ENCODE measurements around the gene TOR1AIP2.

The TOR1AIP2 gene

DNA sequence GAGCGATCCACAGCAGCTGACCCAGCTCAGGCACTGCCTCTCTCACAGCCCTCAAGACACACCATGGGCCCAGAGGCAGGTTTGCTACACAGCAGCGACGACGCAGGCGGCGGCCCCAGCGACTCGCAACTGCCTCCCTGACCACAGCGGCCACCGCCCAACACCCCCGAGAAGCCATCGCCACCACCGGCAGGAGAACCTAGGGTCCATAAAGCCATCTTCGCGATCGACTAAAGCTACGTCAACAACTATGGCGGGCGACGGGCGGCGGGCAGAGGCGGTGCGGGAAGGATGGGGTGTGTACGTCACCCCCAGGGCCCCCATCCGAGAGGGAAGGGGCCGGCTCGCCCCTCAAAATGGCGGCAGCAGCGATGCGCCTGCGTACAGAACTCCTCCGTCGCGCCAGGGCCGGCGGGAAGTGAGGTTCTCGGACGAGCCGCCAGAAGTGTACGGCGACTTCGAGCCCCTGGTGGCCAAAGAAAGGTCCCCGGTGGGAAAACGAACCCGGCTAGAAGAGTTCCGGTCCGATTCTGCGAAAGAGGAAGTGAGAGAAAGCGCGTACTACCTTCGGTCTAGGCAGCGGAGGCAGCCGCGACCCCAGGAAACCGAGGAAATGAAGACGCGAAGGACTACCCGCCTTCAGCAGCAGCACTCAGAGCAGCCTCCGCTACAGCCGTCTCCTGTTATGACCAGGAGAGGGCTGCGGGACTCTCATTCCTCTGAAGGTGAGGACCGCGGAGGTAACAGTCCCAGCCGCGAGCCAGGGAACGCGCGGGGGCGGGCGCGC lies 4.8 kb upstream of the TOR1AIP2 start, which contains the start of gene TOR1AIP1:
TSS of gene TOR1AIP1 (plus strand) at position 33 of the 787 bp plus-strand sequence. CDS start at position 251, 218 bp downstream.
- Histone ChIP-seq H3K4me3 (ENCODE audit: low read depth, low read length, poor library complexity, severe bottlenecking) (peak within 1 kb of the TSS; percentile 76), H3K4me1 (ENCODE audit: insufficient read depth, low read length, severe bottlenecking) (peaks cover 39% of the 10 kb centered on the region), H4K20me1 (ENCODE audit: insufficient read depth, low read length) (no peaks in the 10 kb centered on the region), H3K36me3 (ENCODE audit: insufficient read depth, low read length) (peaks cover 7% of the 10 kb centered on the region; the same call in 1 of the 2 replicates), H3K79me2 (ENCODE audit: insufficient read depth, low read length) (peaks cover 1% of the 10 kb centered on the region), H3K27me3 (ENCODE audit: insufficient read depth, low read length) (no peaks in the 10 kb centered on the region), H3K9ac (ENCODE audit: low read length) (peak within 1 kb of the TSS; percentile 89), H2AFZ (ENCODE audit: low read length) (peak within 1 kb of the TSS; percentile 43; the same call in 1 of the 2 replicates), H3K27ac (ENCODE audit: low read depth, low read length, poor library complexity, severe bottlenecking) (peak within 1 kb of the TSS; percentile 94), H3F3A (ENCODE audit: insufficient read depth, low read length) (no peaks in the 10 kb centered on the region; the same call in 1 of the 2 replicates), H3K9me3 (ENCODE audit: low read length) (no peaks in the 10 kb centered on the region), H3K9me2 (ENCODE audit: low read depth, low read length) (no peaks in the 10 kb centered on the region), H3K4me2 (ENCODE audit: low read length) (peak within 1 kb of the TSS; percentile 75)
- TF ChIP-seq, protein P1, sequence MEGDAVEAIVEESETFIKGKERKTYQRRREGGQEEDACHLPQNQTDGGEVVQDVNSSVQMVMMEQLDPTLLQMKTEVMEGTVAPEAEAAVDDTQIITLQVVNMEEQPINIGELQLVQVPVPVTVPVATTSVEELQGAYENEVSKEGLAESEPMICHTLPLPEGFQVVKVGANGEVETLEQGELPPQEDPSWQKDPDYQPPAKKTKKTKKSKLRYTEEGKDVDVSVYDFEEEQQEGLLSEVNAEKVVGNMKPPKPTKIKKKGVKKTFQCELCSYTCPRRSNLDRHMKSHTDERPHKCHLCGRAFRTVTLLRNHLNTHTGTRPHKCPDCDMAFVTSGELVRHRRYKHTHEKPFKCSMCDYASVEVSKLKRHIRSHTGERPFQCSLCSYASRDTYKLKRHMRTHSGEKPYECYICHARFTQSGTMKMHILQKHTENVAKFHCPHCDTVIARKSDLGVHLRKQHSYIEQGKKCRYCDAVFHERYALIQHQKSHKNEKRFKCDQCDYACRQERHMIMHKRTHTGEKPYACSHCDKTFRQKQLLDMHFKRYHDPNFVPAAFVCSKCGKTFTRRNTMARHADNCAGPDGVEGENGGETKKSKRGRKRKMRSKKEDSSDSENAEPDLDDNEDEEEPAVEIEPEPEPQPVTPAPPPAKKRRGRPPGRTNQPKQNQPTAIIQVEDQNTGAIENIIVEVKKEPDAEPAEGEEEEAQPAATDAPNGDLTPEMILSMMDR (IDR thresholded peaks at IDR 0.05; ENCODE audit: low read length), result peak; percentile 55
- no peak for TF ChIP-seq EZH2 (IDR thresholded peaks at IDR 0.05; ENCODE audit: borderline replicate concordance, low read length)

DNA sequence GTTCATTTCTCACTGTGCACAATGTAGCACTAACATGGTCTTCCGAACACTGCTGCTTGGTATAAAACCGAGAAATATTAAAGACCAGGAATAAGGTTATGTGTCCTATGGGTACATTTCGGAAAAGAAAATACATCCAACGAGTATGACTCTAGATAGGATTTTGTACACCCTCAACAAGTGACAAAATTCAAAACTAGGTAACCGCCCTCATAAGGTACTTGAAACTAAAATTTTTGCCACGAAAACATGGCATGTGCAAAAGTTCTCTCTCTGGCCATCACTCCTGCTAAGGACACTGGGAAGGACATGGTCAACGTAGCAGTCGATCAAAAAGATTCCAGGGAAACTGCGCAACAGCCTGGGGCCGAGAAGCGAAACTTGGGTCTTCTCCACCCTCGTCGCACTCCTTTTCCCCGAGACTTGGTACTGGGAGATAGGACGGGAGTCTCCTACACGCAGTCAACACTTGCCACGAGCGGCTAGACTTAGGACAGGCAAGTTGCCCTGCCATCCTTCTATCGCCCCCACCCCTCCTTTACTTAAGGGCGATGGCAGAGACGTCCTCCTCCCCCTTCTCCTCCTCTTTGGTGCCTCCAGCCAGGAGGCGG lies 4.1 kb upstream of the TOR1AIP2 start:
- Histone ChIP-seq H4K20me1 (ENCODE audit: insufficient read depth, low read length) (no peaks in the 10 kb centered on the region), H2AFZ (ENCODE audit: low read length) (no peak overlapping the region), H3F3A (ENCODE audit: insufficient read depth, low read length) (no peaks in the 10 kb centered on the region; the same call in 1 of the 2 replicates), H3K9ac (ENCODE audit: low read length) (peak overlapping the region; percentile 85), H3K9me3 (ENCODE audit: low read length) (no peaks in the 10 kb centered on the region), H3K4me3 (ENCODE audit: low read depth, low read length, poor library complexity, severe bottlenecking) (peak overlapping the region; percentile 76), H3K36me3 (ENCODE audit: insufficient read depth, low read length) (peaks cover 7% of the 10 kb centered on the region; the same call in 1 of the 2 replicates), H3K4me1 (ENCODE audit: insufficient read depth, low read length, severe bottlenecking) (peaks cover 44% of the 10 kb centered on the region), H3K4me2 (ENCODE audit: low read length) (peak overlapping the region; percentile 71), H3K9me2 (ENCODE audit: low read depth, low read length) (no peaks in the 10 kb centered on the region), H3K27me3 (ENCODE audit: insufficient read depth, low read length) (no peaks in the 10 kb centered on the region), H3K79me2 (ENCODE audit: insufficient read depth, low read length) (peaks cover 8% of the 10 kb centered on the region), H3K27ac (ENCODE audit: low read depth, low read length, poor library complexity, severe bottlenecking) (peak overlapping the region; percentile 81)
- TF ChIP-seq, protein P1 (IDR thresholded peaks at IDR 0.05; ENCODE audit: low read length), result no peak
- no peak for TF ChIP-seq EZH2 (IDR thresholded peaks at IDR 0.05; ENCODE audit: borderline replicate concordance, low read length)

DNA sequence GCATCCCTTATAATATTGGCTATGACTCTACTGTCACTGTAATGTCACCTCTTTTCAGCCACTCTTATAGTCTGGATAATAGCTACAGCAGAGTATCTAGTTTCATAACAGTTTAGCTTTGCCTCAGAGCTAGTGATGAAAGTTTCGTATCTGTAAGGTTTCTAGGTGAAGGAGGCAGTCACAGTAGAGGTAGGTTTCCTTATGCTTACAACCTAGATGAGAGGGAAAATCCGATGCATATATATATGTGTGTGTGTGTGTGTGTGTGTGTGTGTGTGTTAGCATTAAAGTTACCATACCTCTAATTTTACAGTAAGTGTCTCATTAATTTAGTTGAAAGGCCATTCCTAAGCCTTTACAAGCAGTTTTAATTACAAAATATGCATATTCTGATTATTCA lies 2.2 kb upstream of the TOR1AIP2 start:
- no peaks in the 10 kb centered on the region; the same call in 1 of the 2 replicates for H3F3A ChIP-seq (ENCODE audit: insufficient read depth, low read length)
- H3K27ac ChIP-seq (ENCODE audit: low read depth, low read length, poor library complexity, severe bottlenecking), result no peak overlapping the region
- H3K4me3 ChIP-seq (ENCODE audit: low read depth, low read length, poor library complexity, severe bottlenecking), result no peak overlapping the region
- no peaks in the 10 kb centered on the region for H4K20me1 ChIP-seq (ENCODE audit: insufficient read depth, low read length)
- TF ChIP-seq EZH2 (IDR thresholded peaks at IDR 0.05; ENCODE audit: borderline replicate concordance, low read length), result no peak
- TF ChIP-seq, protein P1 (IDR thresholded peaks at IDR 0.05; ENCODE audit: low read length), result no peak
- H2AFZ ChIP-seq (ENCODE audit: low read length), result no peak overlapping the region
- no peak overlapping the region for H3K9ac ChIP-seq (ENCODE audit: low read length)
- H3K36me3 ChIP-seq (ENCODE audit: insufficient read depth, low read length), result peaks cover 20% of the 10 kb centered on the region; the same call in 1 of the 2 replicates
- peaks cover 50% of the 10 kb centered on the region for H3K4me1 ChIP-seq (ENCODE audit: insufficient read depth, low read length, severe bottlenecking)
- no peaks in the 10 kb centered on the region for H3K27me3 ChIP-seq (ENCODE audit: insufficient read depth, low read length)
- H3K9me2 ChIP-seq (ENCODE audit: low read depth, low read length), result no peaks in the 10 kb centered on the region
- peaks cover 25% of the 10 kb centered on the region for H3K79me2 ChIP-seq (ENCODE audit: insufficient read depth, low read length)
- no peak overlapping the region for H3K4me2 ChIP-seq (ENCODE audit: low read length)
- no peaks in the 10 kb centered on the region for H3K9me3 ChIP-seq (ENCODE audit: low read length)

All from OCI-LY1 (cell line).